GM18873 (cell line): Measurements from ENCODE around the gene PALD1.
"Not testable (repeated sequence)": the region's sequence is repeated elsewhere in the genome, so short reads cannot be mapped to it uniquely, and the experiment has no call there.

Experiments used
- ATAC-seq: cut with Tn5 transposase; IDR thresholded peaks from one replicate; pipeline ENCODE4 v1.9.1; 2021; ENCODE audit warnings: mild to moderate bottlenecking, moderate library complexity, moderate number of reproducible peaks; ENCODE audit not compliant: unreplicated experiment, low FRiP score

The PALD1 gene

DNA sequence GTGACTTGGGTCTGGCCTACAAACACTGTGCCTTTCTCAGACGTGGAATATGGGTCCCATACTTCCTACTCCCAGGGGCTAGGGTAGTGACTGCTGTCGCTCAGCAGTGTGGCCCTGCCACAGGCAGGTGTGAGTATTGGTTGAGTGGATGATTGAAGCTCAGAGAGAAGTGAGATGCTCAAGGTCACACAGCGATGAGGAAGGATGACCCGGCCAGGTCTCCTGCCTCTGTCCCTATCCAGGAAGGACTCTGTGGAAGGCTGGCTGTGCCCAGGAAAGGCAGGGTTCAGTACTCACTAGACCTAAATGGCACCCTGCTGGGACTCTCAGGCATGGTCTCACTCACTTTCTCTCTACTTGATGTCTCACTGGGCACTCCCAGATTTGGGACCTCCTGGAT is 121.2 kb downstream of the PALD1 start:
- no peak for ATAC-seq

- ATAC-seq = no peak
These were observed 122.2 kb downstream of the PALD1 start for GRCh38 chr10:70600512-70601395.

- no peak for ATAC-seq
These were observed 123.2 kb downstream of the PALD1 start for GRCh38 chr10:70601746-70602145.

DNA sequence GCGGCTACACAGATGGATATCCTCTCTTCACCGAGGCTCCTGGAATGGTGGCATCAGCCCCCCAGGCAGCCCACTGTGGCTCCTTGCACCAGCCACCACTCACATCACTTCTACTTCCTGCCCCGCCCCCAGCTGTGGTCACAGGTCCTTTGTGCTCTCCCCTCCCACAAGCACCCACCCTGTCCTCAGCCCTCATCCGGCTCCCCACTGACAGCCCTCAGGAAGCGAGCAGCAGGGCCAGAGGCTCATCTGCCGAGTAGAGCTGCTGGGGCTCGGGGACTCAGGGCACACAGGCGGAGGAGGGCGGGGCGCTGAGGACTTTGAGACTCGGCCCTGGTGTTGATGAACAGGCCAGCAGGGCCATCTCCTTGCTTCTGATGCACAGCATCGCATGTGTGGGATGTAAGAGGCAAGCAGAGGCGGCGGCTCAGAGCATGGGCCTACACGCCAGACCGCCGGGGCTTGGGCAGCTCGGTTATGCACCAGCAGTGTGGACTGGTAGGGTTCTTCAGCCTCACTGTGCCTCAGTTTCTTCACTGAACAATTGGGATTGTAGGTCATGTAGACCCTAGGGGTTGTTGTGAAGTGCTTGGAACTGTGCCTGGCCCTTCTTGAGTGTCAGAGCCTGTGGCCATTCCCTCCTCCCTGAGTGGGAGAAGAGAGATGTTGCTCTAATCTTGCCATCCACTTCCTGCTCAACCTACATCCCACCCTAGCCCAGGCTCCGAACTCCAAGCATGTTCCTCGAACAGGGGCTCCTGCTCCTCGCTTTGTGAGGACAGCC is 124.3 kb downstream of the PALD1 start, which contains the start of gene PRF1:
Gene PRF1 (minus strand): TSS at position 77 of the 784 bp plus-strand sequence. CDS start 1,839 bp downstream, outside the sequence.
- ATAC-seq = no peak

DNA sequence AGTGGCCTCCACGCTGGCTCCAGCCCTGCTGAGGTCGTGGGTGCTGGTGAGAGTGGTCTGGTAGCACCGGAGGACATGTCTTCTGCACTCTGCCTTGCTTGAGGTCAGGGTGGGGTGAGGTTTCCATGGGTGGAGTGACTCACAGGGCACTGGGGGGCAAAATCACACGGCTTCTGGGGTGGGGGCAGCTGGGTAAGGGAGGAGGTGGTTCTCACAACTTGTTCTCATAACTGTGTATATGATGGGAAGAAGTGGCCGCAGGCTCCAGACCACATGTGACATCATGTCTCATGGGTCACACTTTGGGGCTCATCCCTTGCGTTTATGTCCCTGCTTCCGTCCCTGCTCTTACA is 124.9 kb downstream of the PALD1 start:
- ATAC-seq = no peak

DNA sequence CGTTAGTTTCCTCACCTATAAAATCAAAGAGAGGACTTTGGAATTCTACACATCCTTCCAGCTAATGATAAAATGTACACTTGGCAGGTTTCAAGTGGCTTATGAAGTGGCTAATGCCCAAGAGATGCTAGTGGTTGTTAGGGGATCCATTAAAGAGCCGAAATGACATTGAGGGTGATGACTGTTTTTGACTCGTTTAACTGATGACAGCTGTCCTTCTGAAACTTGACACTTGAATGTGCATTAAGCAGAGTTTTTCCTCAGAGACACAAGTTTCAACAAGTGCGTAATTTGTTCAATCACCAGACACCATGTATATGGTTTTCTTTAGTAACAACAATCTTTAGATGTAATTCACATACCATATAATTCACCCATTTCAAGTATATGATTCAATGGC is 125.5 kb downstream of the PALD1 start:
- no peak for ATAC-seq

GRCh38 chr10:70605161-70605560 is 126.6 kb downstream of the PALD1 start:
- no peak for ATAC-seq

- ATAC-seq = no peak
These were observed 129.4 kb downstream of the PALD1 start for GRCh38 chr10:70607936-70608335.

DNA sequence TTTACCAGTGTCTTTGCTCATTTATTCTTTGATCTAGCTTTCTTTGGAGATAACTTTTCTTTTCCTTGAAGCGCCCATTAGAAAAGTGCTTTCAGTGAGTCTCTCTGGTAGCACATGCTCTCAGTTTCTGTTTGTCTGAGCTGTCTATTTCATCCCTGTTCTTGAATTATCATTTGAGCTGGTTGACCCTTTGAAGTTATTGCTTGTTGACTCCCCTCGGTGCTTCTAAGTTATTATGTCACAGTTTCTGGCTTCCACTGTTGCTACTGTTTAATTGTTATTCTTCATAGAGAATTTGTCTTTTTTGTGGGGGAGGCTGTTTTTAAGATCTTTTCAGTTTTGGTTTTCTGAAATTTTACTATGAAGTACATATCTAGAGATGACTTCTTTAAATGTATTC is 135.4 kb downstream of the PALD1 start:
- no peak for ATAC-seq

GRCh38 chr10:70614364-70614763 is 135.8 kb downstream of the PALD1 start:
- ATAC-seq = not testable (repeated sequence)

DNA sequence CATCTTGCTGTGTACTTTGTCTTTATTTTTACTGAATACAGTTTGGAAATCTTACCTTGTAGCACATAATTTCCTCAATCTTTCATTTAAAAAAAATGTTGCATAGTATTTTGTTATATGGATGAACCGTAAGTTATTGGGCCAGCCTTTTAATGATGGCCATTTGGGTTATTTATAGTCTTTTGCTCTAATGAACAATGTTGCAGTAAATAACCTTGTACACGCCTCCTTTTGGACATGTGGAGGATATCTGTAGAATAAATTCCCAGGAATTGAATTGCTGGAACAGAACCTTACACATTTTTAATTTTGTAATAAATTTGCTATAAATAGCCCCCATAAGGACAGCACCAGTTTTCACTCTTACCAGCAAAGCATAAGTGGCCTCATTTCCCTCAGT is 136.6 kb downstream of the PALD1 start:
- ATAC-seq = no peak

GRCh38 chr10:70615784-70616522 is 137.4 kb downstream of the PALD1 start:
- no peak for ATAC-seq

DNA sequence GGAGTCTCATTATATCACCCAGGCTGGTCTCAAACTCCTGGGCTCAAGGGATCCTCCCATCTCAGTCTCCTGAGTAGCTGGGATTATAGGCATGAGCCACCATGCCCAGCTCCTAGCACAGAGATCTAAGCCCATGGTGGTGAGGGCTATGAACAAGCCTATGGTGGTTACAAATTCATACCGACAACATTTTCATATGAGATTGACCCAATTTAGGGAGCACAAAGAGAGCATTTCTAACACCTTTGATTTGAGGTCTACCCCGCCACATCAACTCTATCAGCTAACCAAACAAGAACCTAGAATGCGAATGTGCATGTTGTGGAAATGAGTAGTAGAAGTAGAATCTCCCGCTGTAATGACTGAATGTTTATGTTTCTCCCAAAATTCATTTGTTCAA is 138.2 kb downstream of the PALD1 start:
- no peak for ATAC-seq
